Measurements from ENCODE around the gene ZCCHC14. TPM values are rescaled to one million over a fixed set of nuclear protein-coding genes. Genes with fewer than 3 reads are reported as not detected.

The ZCCHC14 gene
- total RNA-seq, 2 experiments from 2014 or later = 5.5 to 5.7 TPM

- no peak overlapping the region for H3K27ac Mint-ChIP-seq
- no peak overlapping the region for H3K4me3 Mint-ChIP-seq
- peaks cover 7% of the 10 kb centered on the region for H3K36me3 Mint-ChIP-seq
- H3K27me3 Mint-ChIP-seq = no peaks in the 10 kb centered on the region
- H3K4me1 Mint-ChIP-seq = no peaks in the 10 kb centered on the region
- H3K9me3 Mint-ChIP-seq = no peaks in the 10 kb centered on the region
- DNase-seq = no peak
Measured at GRCh38 chr16:87451563-87452210, 41.1 kb downstream of the ZCCHC14 start.

DNA sequence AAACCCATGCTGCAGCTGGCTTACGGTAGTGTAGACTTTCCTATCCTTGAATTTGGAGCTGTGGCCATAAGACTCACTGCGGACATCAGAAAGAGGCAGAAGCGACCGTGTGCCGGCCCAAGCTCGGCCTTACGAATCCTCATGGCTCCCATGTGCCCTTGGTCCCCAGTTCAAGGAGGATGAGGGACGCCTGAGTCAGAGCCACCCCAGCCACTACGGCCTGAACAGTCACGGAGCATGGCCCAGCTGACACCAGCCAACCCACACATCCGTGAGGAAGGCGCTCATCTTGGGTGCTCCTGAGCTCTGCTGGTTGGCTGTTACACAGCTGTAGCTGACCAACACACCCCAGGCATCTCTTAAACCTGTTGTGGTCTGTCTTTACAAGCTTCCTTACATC is 44.0 kb downstream of the ZCCHC14 start:
- H3K27ac Mint-ChIP-seq = no peak overlapping the region
- H3K9me3 Mint-ChIP-seq = no peaks in the 10 kb centered on the region
- H3K4me1 Mint-ChIP-seq = no peaks in the 10 kb centered on the region
- DNase-seq = no peak
- H3K4me3 Mint-ChIP-seq = no peak overlapping the region
- H3K27me3 Mint-ChIP-seq = no peaks in the 10 kb centered on the region
- peaks cover 12% of the 10 kb centered on the region for H3K36me3 Mint-ChIP-seq

GRCh38 chr16:87447323-87447722 is 45.5 kb downstream of the ZCCHC14 start:
- peaks cover under 1% of the 10 kb centered on the region for H3K4me1 Mint-ChIP-seq
- H3K9me3 Mint-ChIP-seq = no peaks in the 10 kb centered on the region
- H3K27ac Mint-ChIP-seq = no peak overlapping the region
- H3K4me3 Mint-ChIP-seq = no peak overlapping the region
- no peaks in the 10 kb centered on the region for H3K27me3 Mint-ChIP-seq
- peaks cover 17% of the 10 kb centered on the region for H3K36me3 Mint-ChIP-seq
- no peak for DNase-seq

GRCh38 chr16:87446479-87446878 is 46.3 kb downstream of the ZCCHC14 start:
- Mint-ChIP-seq H3K4me3 (no peak overlapping the region), H3K36me3 (peaks cover 18% of the 10 kb centered on the region), H3K4me1 (peaks cover 3% of the 10 kb centered on the region), H3K9me3 (no peaks in the 10 kb centered on the region), H3K27ac (no peak overlapping the region), H3K27me3 (no peaks in the 10 kb centered on the region)
- DNase-seq = no peak

- H3K27ac Mint-ChIP-seq = no peak overlapping the region
- no peaks in the 10 kb centered on the region for H3K27me3 Mint-ChIP-seq
- DNase-seq = no peak
- peaks cover 17% of the 10 kb centered on the region for H3K36me3 Mint-ChIP-seq
- peaks cover 3% of the 10 kb centered on the region for H3K4me1 Mint-ChIP-seq
- H3K4me3 Mint-ChIP-seq = no peak overlapping the region
- H3K9me3 Mint-ChIP-seq = no peaks in the 10 kb centered on the region
Measured at GRCh38 chr16:87445486-87445885, 47.3 kb downstream of the ZCCHC14 start.

DNA sequence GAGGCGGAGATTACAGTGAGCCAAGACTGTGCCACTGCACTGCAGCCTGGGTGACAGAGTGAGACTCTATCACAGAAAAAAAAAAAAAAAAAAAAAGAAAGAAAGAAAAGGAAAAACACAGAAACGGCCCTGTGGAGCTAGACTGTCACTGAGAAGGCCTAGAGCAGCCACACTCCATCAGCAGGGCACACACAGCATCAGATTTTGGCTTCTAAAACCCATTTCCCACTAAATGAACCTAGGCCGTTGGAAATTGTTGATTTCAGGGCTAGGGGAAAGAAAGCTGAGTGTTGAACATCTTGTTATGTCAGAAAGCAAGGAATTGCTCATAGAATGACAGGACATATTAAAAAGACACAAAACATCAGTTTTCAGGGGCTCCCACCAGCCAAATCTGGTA is 48.9 kb downstream of the ZCCHC14 start:
- Mint-ChIP-seq H3K4me1 (peaks cover 3% of the 10 kb centered on the region), H3K36me3 (peaks cover 17% of the 10 kb centered on the region), H3K9me3 (no peaks in the 10 kb centered on the region), H3K4me3 (no peak overlapping the region), H3K27ac (no peak overlapping the region), H3K27me3 (no peaks in the 10 kb centered on the region)
- no peak for DNase-seq

GRCh38 chr16:87443016-87443415 is 49.8 kb downstream of the ZCCHC14 start:
- Mint-ChIP-seq H3K27ac (no peak overlapping the region), H3K4me3 (no peak overlapping the region), H3K27me3 (no peaks in the 10 kb centered on the region), H3K4me1 (peaks cover 3% of the 10 kb centered on the region), H3K9me3 (no peaks in the 10 kb centered on the region), H3K36me3 (peaks cover 15% of the 10 kb centered on the region)
- DNase-seq = no peak

- Mint-ChIP-seq H3K36me3 (peaks cover 15% of the 10 kb centered on the region), H3K27me3 (no peaks in the 10 kb centered on the region), H3K9me3 (no peaks in the 10 kb centered on the region), H3K4me1 (peaks cover 6% of the 10 kb centered on the region), H3K27ac (no peak overlapping the region), H3K4me3 (no peak overlapping the region)
- DNase-seq = no peak
Measured at GRCh38 chr16:87442581-87442966, 50.2 kb downstream of the ZCCHC14 start.

- Mint-ChIP-seq H3K36me3 (peaks cover 15% of the 10 kb centered on the region), H3K9me3 (no peaks in the 10 kb centered on the region), H3K27me3 (no peaks in the 10 kb centered on the region), H3K4me3 (no peak overlapping the region), H3K4me1 (peaks cover 6% of the 10 kb centered on the region), H3K27ac (no peak overlapping the region)
- no peak for DNase-seq
Measured at GRCh38 chr16:87441886-87442580, 50.8 kb downstream of the ZCCHC14 start.

DNA sequence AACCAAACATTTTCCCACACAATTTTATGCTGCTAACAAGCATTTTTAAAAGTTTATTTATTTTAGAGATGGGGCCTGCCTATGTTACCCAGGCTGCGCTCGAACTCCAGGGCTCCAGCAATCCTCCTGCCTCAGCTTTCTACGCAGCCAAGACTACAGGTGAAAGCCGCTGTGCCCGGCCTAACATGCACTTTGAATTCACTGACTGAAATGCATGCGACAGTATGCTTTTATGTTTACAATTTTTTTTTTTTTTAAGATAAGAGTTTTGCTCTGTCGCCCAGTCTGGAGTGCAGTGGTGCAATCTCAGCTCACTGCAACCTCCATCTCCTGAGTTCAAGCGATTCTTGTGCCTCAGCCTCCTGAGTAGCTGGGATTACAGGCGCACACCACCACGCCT is 52.9 kb downstream of the ZCCHC14 start:
- peaks cover 26% of the 10 kb centered on the region for H3K4me1 Mint-ChIP-seq
- DNase-seq = no peak
- H3K27ac Mint-ChIP-seq = no peak overlapping the region
- H3K9me3 Mint-ChIP-seq = no peaks in the 10 kb centered on the region
- no peak overlapping the region for H3K4me3 Mint-ChIP-seq
- H3K27me3 Mint-ChIP-seq = no peaks in the 10 kb centered on the region
- H3K36me3 Mint-ChIP-seq = peaks cover 10% of the 10 kb centered on the region

- no peak overlapping the region for H3K27ac Mint-ChIP-seq
- H3K4me1 Mint-ChIP-seq = peaks cover 26% of the 10 kb centered on the region
- H3K27me3 Mint-ChIP-seq = no peaks in the 10 kb centered on the region
- no peak overlapping the region for H3K4me3 Mint-ChIP-seq
- no peaks in the 10 kb centered on the region for H3K9me3 Mint-ChIP-seq
- peaks cover 7% of the 10 kb centered on the region for H3K36me3 Mint-ChIP-seq
- DNase-seq = no peak
Measured at GRCh38 chr16:87438611-87438985, 54.2 kb downstream of the ZCCHC14 start.

- Mint-ChIP-seq H3K27me3 (no peaks in the 10 kb centered on the region), H3K9me3 (no peaks in the 10 kb centered on the region), H3K36me3 (peaks cover 7% of the 10 kb centered on the region), H3K27ac (no peak overlapping the region), H3K4me3 (no peak overlapping the region), H3K4me1 (peaks cover 26% of the 10 kb centered on the region)
- no peak for DNase-seq
Measured at GRCh38 chr16:87437911-87438610, 54.8 kb downstream of the ZCCHC14 start.

- no peak for DNase-seq
- Mint-ChIP-seq H3K27ac (no peak overlapping the region), H3K4me1 (peaks cover 26% of the 10 kb centered on the region), H3K4me3 (no peak overlapping the region), H3K36me3 (peaks cover 3% of the 10 kb centered on the region), H3K9me3 (no peaks in the 10 kb centered on the region), H3K27me3 (no peaks in the 10 kb centered on the region)
Measured at GRCh38 chr16:87437327-87437726, 55.5 kb downstream of the ZCCHC14 start.

GRCh38 chr16:87436225-87437172 is 56.3 kb downstream of the ZCCHC14 start:
- H3K4me3 Mint-ChIP-seq = peak overlapping the region; percentile 23
- no peaks in the 10 kb centered on the region for H3K36me3 Mint-ChIP-seq
- no peaks in the 10 kb centered on the region for H3K27me3 Mint-ChIP-seq
- DNase-seq = peak; percentile 53
- no peaks in the 10 kb centered on the region for H3K9me3 Mint-ChIP-seq
- peaks cover 23% of the 10 kb centered on the region for H3K4me1 Mint-ChIP-seq
- H3K27ac Mint-ChIP-seq = peak overlapping the region; percentile 73
